Measurements from ENCODE around the gene NIT1. TPM values are rescaled to one million over a fixed set of nuclear protein-coding genes. Genes with fewer than 3 reads are reported as not detected.

Gene NIT1
- total and polyA plus RNA-seq, 11 donors: 25.8 to 42.7 (median 34.3) TPM

DNA sequence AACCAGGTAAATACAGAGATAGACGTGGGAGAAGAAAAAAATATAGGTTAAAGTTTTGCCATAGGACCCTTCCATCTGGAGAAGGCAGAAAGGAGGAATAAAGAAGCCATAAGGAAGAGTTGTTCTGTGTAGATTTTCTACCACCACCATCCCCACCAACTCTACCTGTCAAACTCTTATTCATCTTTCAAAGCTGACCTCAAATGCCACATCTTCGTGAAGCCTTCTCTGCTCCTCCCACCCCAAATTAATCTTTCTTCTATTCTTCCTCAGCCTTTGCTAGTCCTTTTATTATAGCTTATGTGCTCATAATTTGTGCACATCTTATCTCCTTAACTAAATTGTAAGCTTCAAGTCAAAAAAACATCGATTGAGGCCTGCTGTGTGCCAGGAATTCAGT is 27.3 kb upstream of the NIT1 start:
- intact Hi-C loops (cut with DNase I): loop anchor here in 3 of 10 donors (10.0 kb wide), 2 partner anchors 256 to 366 kb away; no protein-coding TSS in a partner anchor
- H3K27ac ChIP-seq: no peak overlapping the region
- no peaks in the 10 kb centered on the region for H3K36me3 ChIP-seq
- no peak for ATAC-seq
- no peak for DNase-seq
- H3K4me1 ChIP-seq: peaks cover 0 to 2% (median 0%) of the 10 kb centered on the region in 12 donors
- no peaks in the 10 kb centered on the region for H3K27me3 ChIP-seq
- no peaks in the 10 kb centered on the region for H3K9me3 ChIP-seq
- 82 to 87% (median 86%) methylated on average over 3 of the region's 3 CpGs for WGBS, 4 donors
- H3K4me3 ChIP-seq: no peak overlapping the region
- no peak for TF ChIP-seq POLR2A (IDR thresholded peaks at IDR 0.05)
- TF ChIP-seq, protein P1, sequence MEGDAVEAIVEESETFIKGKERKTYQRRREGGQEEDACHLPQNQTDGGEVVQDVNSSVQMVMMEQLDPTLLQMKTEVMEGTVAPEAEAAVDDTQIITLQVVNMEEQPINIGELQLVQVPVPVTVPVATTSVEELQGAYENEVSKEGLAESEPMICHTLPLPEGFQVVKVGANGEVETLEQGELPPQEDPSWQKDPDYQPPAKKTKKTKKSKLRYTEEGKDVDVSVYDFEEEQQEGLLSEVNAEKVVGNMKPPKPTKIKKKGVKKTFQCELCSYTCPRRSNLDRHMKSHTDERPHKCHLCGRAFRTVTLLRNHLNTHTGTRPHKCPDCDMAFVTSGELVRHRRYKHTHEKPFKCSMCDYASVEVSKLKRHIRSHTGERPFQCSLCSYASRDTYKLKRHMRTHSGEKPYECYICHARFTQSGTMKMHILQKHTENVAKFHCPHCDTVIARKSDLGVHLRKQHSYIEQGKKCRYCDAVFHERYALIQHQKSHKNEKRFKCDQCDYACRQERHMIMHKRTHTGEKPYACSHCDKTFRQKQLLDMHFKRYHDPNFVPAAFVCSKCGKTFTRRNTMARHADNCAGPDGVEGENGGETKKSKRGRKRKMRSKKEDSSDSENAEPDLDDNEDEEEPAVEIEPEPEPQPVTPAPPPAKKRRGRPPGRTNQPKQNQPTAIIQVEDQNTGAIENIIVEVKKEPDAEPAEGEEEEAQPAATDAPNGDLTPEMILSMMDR (IDR thresholded peaks at IDR 0.05): no peak

DNA sequence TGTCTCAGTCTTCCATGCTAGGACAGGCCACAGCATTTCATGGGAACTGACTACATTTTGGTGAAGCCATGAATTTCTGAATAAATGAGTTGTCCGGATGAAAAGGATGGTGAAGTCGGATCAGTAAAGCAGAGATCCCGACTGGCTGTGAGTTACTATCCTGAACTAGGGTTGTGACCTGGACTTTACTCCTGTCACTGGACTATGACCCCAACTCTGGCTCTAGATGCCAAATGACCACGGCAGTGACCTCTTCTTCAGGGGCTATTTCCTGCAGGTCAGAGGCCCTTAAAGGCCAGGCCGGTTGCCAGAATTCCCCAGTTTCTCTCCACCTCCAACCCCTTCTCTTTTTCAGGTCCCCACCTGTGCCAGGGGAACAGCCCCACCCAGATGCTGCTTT is 26.8 kb upstream of the NIT1 start:
- no peak for DNase-seq
- no peak for TF ChIP-seq POLR2A (IDR thresholded peaks at IDR 0.05)
- TF ChIP-seq, protein P1 (IDR thresholded peaks at IDR 0.05): no peak
- 83 to 90% (median 85%) methylated on average over 5 of the region's 5 CpGs for WGBS, 4 donors
- Histone ChIP-seq H3K36me3 (no peaks in the 10 kb centered on the region), H3K9me3 (no peaks in the 10 kb centered on the region), H3K4me3 (no peak overlapping the region), H3K27ac (no peak overlapping the region), H3K27me3 (no peaks in the 10 kb centered on the region), H3K4me1 (peaks cover 0 to 7% (median 0%) of the 10 kb centered on the region in 12 donors)
- ATAC-seq: no peak
- intact Hi-C loops (cut with DNase I): loop anchor here in 3 of 10 donors (10.0 kb wide), 2 partner anchors 256 to 366 kb away; no protein-coding TSS in a partner anchor

DNA sequence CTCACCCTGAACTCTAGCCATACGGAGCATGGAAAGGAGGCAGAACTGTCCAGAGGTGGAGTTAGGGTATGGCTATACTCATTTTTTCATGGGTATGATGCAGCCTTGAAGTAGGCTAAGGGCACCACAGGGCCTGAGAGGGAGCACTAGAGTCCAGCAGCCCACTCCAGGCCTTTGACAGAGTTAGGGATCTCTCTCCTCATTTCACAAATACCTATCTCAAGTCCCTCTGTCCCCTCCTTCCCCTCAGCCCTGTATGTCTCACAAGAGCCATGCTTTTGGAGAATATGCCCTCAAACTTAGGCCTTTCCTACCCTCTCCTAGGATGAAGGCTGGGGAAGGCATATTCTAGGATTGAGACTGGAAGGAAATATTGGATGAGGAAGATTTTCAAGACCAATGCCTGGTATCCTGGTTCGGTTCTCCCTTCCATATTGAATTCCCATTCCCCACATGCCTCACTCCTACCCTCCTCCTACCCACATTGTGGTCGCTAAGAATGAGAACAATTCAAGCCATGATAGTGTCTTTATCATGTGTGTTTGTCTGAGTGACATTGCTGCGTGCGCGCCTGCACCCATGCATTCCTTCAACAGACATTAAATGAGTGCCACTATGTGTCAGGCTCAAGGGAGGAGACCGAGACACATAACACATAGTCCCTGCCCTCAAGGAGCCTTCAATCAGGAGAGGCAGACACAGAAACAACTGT is 26.0 kb upstream of the NIT1 start:
- Histone ChIP-seq H3K9me3 (no peaks in the 10 kb centered on the region), H3K36me3 (no peaks in the 10 kb centered on the region), H3K4me1 (peaks cover 0 to 15% (median 2%) of the 10 kb centered on the region in 12 donors), H3K27ac (no peak overlapping the region), H3K27me3 (no peaks in the 10 kb centered on the region), H3K4me3 (no peak overlapping the region)
- ATAC-seq: no peak
- WGBS, 4 donors: 86 to 91% (median 90%) methylated on average over 6 to 7 of the region's 7 CpGs
- TF ChIP-seq POLR2A (IDR thresholded peaks at IDR 0.05): no peak
- TF ChIP-seq, protein P1 (IDR thresholded peaks at IDR 0.05): no peak
- intact Hi-C loops (cut with DNase I): loop anchor here in 3 of 10 donors (10.0 kb wide), 2 partner anchors 257 to 367 kb away; no protein-coding TSS in a partner anchor
- DNase-seq: no peak

DNA sequence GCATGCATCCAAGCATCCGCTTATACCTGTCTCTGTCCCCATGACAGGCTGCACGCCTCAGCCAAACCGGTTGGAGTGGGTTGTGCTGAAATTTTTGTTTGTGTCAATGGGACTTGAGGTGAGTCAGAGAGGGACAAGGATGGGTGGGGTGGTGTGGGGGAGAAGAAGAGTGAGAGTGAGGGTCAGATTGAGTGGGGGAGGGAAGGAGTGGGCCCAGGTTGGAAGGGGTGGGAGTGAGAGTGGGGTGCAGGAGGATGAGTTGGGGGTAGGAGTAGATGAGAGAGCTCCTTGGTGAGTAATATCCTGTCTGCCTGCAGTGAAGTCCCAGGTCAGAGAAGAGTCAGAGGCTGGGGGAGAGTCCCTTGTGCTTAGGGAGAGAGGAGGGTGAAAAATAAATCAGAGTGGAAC is 25.3 kb upstream of the NIT1 start:
- Histone ChIP-seq H3K27me3 (no peaks in the 10 kb centered on the region), H3K4me1 (peaks cover 0 to 20% (median 7%) of the 10 kb centered on the region in 12 donors), H3K36me3 (no peaks in the 10 kb centered on the region), H3K9me3 (no peaks in the 10 kb centered on the region), H3K27ac (no peak overlapping the region), H3K4me3 (no peak overlapping the region)
- WGBS, 4 donors: 86 to 92% (median 90%) methylated on average over 3 of the region's 3 CpGs
- TF ChIP-seq, protein P1 (IDR thresholded peaks at IDR 0.05): no peak
- TF ChIP-seq POLR2A (IDR thresholded peaks at IDR 0.05): no peak
- ATAC-seq (no peak), DNase-seq (no peak)
- intact Hi-C loops (cut with DNase I): loop anchor here in 3 of 10 donors (10.0 kb wide), 2 partner anchors 258 to 368 kb away; no protein-coding TSS in a partner anchor
